K562 (cell line): ENCODE data around the gene SCUBE1. TPM values are rescaled to one million over a fixed set of nuclear protein-coding genes. Genes with fewer than 3 reads are reported as not detected.

ENCODE experiments used
- ARID2 ChIP-seq: fragments of 450-650 bp; IDR thresholded peaks from 2 replicates; pipeline ENCODE4 v1.6.1; 2017; ENCODE audit warnings: antibody characterized with exemption, mild to moderate bottlenecking
- BRCA1 ChIP-seq, 2 experiments: fragments of 450-650 bp in 1 of 2; sonication (generic) in 1 of 2; formaldehyde crosslinking in 1 of 2; IDR thresholded peaks; 2 replicates each; pipeline versions ENCODE4 v1.5.0 to v1.6.1; 2017 to 2020; ENCODE audit warnings: mild to moderate bottlenecking in 1 of 2, missing genetic modification reagents in 1 of 2
- BRD4 ChIP-seq: fragments of 200-600 bp; sonication (generic); IDR thresholded peaks from 2 replicates; pipeline ENCODE4 v1.6.1; 2017; ENCODE audit warnings: inconsistent platforms
- CBFA2T2 ChIP-seq: fragments of 450-650 bp; conservative IDR thresholded peaks from 2 replicates; pipeline ENCODE4 v1.6.1; 2017; ENCODE audit warnings: mild to moderate bottlenecking
- ETV1 ChIP-seq: fragments of 450-650 bp; conservative IDR thresholded peaks from 2 replicates; pipeline ENCODE4 v1.6.1; 2016; ENCODE audit warnings: missing genetic modification characterization, control low read depth, low read depth, missing compliant biosample characterization
- MCM7 ChIP-seq, 2 experiments: fragments of 450-650 bp; IDR thresholded peaks; 2 replicates each; pipeline ENCODE4 v1.6.1; 2016 to 2018
- PRMT5 ChIP-seq: sonication (generic); formaldehyde crosslinking; IDR thresholded peaks from 2 replicates; pipeline ENCODE4 v1.5.0; 2020; ENCODE audit warnings: missing genetic modification reagents
- PTRF ChIP-seq: fragments of 450-650 bp; IDR thresholded peaks from 2 replicates; pipeline ENCODE4 v1.6.1; 2016; ENCODE audit warnings: mild to moderate bottlenecking, missing genetic modification characterization, missing compliant biosample characterization
- RAD21 ChIP-seq, 2 experiments: fragments of 250-450 bp in 1 of 2; fragments of 450-650 bp in 1 of 2; sonication (Bioruptor Pico) in 1 of 2; formaldehyde crosslinking in 1 of 2; IDR thresholded peaks in 1 of 2; conservative IDR thresholded peaks in 1 of 2; 2 replicates each; pipeline versions ENCODE4 v1.4.0 to v1.8.0; 2020 to 2022; ENCODE audit warnings: mild to moderate bottlenecking in 2 of 2, moderate library complexity in 1 of 2
- SMC3 ChIP-seq: conservative IDR thresholded peaks from 2 replicates; pipeline ENCODE4 v1.6.1; 2011; ENCODE audit warnings: low read depth, low read length, improper control_type of control experiment; ENCODE audit not compliant: insufficient read depth
- SNIP1 ChIP-seq: fragments of 450-650 bp; IDR thresholded peaks from 2 replicates; pipeline ENCODE4 v1.7.1; 2017; ENCODE audit warnings: low read depth, mild to moderate bottlenecking
- ZNF644 ChIP-seq: fragments of 200-800 bp; sonication (Bioruptor generic); IDR thresholded peaks from 2 replicates; pipeline ENCODE4 v1.6.1; 2016; ENCODE audit warnings: low read depth, missing genetic modification characterization, missing compliant biosample characterization
- ZNF766 ChIP-seq: fragments of 200-800 bp; sonication (Bioruptor generic); conservative IDR thresholded peaks from 2 replicates; pipeline ENCODE4 v1.6.1; 2016; ENCODE audit warnings: missing genetic modification characterization, missing compliant biosample characterization
- polyA plus RNA-seq, 8 experiments: library from polyadenylated mRNA; depleted of rRNA in 4 of 8; stranded (reverse) in 5 of 8; unstranded in 3 of 8; fragments of >200 nt; fragmentation: Nextera tagmentation in 2 of 8; fragmentation: Illumina TruSeq in 1 of 8; extraction: Ambion mirVana in 2 of 8; extraction: Trizol in 1 of 8; gene quantifications; 2 replicates each; pipeline versions ENCODE4 v1.2.1 to v1.2.3, GENCODE V29; 2011 to 2014; ENCODE audit warnings: inconsistent platforms in 1 of 8, missing spikeins in 1 of 8
- total RNA-seq, 7 experiments: library from RNA; depleted of rRNA in 6 of 7; stranded (reverse); fragments of >200 nt in 6 of 7; fragmentation: Illumina TruSeq in 2 of 7; extraction: Trizol in 2 of 7; gene quantifications; 2 replicates each; pipeline versions ENCODE4 v1.2.1 to v1.2.3, GENCODE V29; 2011 to 2021; ENCODE audit warnings: low replicate concordance in 1 of 7
- TF ChIP-seq, protein P1 (sequence below), 2 experiments: fragments of 150-350 bp in 1 of 2; IDR thresholded peaks; 2 replicates each; pipeline ENCODE4 v1.6.1; 2012 to 2016; ENCODE audit warnings: low read depth in 2 of 2, low read length in 2 of 2, mild to moderate bottlenecking in 1 of 2, moderate library complexity in 1 of 2
- TF ChIP-seq, protein P2 (sequence below): fragments of 250-450 bp; sonication (Bioruptor Pico); IDR thresholded peaks from 2 replicates; pipeline ENCODE4 v1.6.1; 2021; ENCODE audit warnings: mild to moderate bottlenecking
- TF ChIP-seq, protein P3 (sequence below): fragments of 250-450 bp; sonication (Bioruptor Pico); IDR thresholded peaks from 2 replicates; pipeline ENCODE4 v1.4.0; 2020
- TF ChIP-seq, protein P4 (sequence below), 3 experiments: IDR thresholded peaks in 2 of 3; conservative IDR thresholded peaks in 1 of 3; 2 replicates each; pipeline ENCODE4 v1.5.1; 2011 to 2012; ENCODE audit warnings: low read length in 3 of 3, mild to moderate bottlenecking in 3 of 3, control low read depth in 2 of 3, improper control_type of control experiment in 1 of 3, inconsistent platforms in 1 of 3, low read depth in 1 of 3, mixed read lengths in 1 of 3, moderate library complexity in 1 of 3; ENCODE audit not compliant: insufficient read depth in 2 of 3
- TF ChIP-seq, protein P5 (sequence below): fragments of 150-350 bp; IDR thresholded peaks from 2 replicates; pipeline ENCODE4 v1.6.1; 2014; ENCODE audit warnings: low read depth, mild to moderate bottlenecking, low read length, borderline replicate concordance

SCUBE1 gene
- total and polyA plus RNA-seq, 9 of the 15 experiments (the other 6 are each of a cell fraction or from before 2014, with no cell fraction given) = 0.03 to 0.47 (median 0.29) TPM; not detected in 6

DNA sequence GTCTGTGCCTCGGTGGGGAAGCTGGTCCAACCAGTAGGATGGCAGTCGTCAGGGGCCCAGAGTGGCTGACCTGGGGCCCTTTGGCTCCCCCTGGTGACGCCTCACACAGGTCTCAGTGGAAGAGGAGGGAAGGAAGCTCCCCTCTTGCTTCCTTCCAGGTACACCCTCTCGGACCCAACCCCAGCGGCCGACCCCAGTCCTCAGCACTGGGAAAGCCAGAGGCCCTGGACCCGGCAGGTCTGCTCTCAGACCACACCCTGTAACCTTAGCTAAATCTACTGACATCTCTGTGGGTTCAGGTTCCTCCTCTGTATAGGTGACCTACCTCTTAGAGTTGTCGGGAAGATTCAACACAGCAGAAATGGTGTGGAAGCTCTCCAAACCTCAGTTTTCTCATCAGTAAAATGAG, 3.4 kb upstream of the SCUBE1 start (continued):
- TF ChIP-seq, protein P1, sequence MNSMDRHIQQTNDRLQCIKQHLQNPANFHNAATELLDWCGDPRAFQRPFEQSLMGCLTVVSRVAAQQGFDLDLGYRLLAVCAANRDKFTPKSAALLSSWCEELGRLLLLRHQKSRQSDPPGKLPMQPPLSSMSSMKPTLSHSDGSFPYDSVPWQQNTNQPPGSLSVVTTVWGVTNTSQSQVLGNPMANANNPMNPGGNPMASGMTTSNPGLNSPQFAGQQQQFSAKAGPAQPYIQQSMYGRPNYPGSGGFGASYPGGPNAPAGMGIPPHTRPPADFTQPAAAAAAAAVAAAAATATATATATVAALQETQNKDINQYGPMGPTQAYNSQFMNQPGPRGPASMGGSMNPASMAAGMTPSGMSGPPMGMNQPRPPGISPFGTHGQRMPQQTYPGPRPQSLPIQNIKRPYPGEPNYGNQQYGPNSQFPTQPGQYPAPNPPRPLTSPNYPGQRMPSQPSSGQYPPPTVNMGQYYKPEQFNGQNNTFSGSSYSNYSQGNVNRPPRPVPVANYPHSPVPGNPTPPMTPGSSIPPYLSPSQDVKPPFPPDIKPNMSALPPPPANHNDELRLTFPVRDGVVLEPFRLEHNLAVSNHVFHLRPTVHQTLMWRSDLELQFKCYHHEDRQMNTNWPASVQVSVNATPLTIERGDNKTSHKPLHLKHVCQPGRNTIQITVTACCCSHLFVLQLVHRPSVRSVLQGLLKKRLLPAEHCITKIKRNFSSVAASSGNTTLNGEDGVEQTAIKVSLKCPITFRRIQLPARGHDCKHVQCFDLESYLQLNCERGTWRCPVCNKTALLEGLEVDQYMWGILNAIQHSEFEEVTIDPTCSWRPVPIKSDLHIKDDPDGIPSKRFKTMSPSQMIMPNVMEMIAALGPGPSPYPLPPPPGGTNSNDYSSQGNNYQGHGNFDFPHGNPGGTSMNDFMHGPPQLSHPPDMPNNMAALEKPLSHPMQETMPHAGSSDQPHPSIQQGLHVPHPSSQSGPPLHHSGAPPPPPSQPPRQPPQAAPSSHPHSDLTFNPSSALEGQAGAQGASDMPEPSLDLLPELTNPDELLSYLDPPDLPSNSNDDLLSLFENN (IDR thresholded peaks at IDR 0.05; ENCODE audit: low read depth in 2 of 2, low read length in 2 of 2) = no peak
- TF ChIP-seq, protein P2, sequence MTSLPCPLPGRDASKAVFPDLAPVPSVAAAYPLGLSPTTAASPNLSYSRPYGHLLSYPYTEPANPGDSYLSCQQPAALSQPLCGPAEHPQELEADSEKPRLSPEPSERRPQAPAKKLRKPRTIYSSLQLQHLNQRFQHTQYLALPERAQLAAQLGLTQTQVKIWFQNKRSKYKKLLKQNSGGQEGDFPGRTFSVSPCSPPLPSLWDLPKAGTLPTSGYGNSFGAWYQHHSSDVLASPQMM (CRISPR knock-in tag) = no peak
- no peak for TF ChIP-seq ZNF766 (CRISPR knock-in tag)
- TF ChIP-seq, protein P3, sequence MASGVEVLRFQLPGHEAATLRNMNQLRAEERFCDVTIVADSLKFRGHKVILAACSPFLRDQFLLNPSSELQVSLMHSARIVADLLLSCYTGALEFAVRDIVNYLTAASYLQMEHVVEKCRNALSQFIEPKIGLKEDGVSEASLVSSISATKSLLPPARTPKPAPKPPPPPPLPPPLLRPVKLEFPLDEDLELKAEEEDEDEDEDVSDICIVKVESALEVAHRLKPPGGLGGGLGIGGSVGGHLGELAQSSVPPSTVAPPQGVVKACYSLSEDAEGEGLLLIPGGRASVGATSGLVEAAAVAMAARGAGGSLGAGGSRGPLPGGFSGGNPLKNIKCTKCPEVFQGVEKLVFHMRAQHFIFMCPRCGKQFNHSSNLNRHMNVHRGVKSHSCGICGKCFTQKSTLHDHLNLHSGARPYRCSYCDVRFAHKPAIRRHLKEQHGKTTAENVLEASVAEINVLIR = no peak
- TF ChIP-seq, protein P4, sequence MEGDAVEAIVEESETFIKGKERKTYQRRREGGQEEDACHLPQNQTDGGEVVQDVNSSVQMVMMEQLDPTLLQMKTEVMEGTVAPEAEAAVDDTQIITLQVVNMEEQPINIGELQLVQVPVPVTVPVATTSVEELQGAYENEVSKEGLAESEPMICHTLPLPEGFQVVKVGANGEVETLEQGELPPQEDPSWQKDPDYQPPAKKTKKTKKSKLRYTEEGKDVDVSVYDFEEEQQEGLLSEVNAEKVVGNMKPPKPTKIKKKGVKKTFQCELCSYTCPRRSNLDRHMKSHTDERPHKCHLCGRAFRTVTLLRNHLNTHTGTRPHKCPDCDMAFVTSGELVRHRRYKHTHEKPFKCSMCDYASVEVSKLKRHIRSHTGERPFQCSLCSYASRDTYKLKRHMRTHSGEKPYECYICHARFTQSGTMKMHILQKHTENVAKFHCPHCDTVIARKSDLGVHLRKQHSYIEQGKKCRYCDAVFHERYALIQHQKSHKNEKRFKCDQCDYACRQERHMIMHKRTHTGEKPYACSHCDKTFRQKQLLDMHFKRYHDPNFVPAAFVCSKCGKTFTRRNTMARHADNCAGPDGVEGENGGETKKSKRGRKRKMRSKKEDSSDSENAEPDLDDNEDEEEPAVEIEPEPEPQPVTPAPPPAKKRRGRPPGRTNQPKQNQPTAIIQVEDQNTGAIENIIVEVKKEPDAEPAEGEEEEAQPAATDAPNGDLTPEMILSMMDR (IDR thresholded peaks at IDR 0.05 in 2 of 3, conservative IDR thresholded peaks at IDR 0.05 in 1 of 3; ENCODE audit: insufficient read depth in 2 of 3, low read depth in 1 of 3, low read length in 3 of 3) = peak; percentile 69 to 72 (median 72)
- 0 out of 2 replicates have a peak, but pooled peaks have one; percentile 27 for TF ChIP-seq ARID2
- TF ChIP-seq PRMT5 (CRISPR knock-in tag) = no peak
- TF ChIP-seq RAD21 (CRISPR knock-in tag; conservative IDR thresholded peaks at IDR 0.05 in 1 of 2, IDR thresholded peaks at IDR 0.05 in 1 of 2) = peak; percentile 50 to 80
- TF ChIP-seq BRCA1 (IDR thresholded peaks at IDR 0.05) = no peak
- TF ChIP-seq BRCA1 (CRISPR knock-in tag; IDR thresholded peaks at IDR 0.05) = no peak
- TF ChIP-seq SNIP1 = no peak
- no peak for TF ChIP-seq PTRF
- TF ChIP-seq ZNF644 (tag) = no peak
- no peak for TF ChIP-seq MCM7 (IDR thresholded peaks at IDR 0.05)
- no peak for TF ChIP-seq BRD4
- no peak for TF ChIP-seq ETV1 (tag)
- TF ChIP-seq SMC3 = peak; percentile 88
- TF ChIP-seq, protein P5, sequence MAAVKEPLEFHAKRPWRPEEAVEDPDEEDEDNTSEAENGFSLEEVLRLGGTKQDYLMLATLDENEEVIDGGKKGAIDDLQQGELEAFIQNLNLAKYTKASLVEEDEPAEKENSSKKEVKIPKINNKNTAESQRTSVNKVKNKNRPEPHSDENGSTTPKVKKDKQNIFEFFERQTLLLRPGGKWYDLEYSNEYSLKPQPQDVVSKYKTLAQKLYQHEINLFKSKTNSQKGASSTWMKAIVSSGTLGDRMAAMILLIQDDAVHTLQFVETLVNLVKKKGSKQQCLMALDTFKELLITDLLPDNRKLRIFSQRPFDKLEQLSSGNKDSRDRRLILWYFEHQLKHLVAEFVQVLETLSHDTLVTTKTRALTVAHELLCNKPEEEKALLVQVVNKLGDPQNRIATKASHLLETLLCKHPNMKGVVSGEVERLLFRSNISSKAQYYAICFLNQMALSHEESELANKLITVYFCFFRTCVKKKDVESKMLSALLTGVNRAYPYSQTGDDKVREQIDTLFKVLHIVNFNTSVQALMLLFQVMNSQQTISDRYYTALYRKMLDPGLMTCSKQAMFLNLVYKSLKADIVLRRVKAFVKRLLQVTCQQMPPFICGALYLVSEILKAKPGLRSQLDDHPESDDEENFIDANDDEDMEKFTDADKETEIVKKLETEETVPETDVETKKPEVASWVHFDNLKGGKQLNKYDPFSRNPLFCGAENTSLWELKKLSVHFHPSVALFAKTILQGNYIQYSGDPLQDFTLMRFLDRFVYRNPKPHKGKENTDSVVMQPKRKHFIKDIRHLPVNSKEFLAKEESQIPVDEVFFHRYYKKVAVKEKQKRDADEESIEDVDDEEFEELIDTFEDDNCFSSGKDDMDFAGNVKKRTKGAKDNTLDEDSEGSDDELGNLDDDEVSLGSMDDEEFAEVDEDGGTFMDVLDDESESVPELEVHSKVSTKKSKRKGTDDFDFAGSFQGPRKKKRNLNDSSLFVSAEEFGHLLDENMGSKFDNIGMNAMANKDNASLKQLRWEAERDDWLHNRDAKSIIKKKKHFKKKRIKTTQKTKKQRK = no peak
- TF ChIP-seq CBFA2T2 = no peak
